HG02571 (cell line): ENCODE data around the gene HEATR3.
A peak's percentile ranks its signal among the peaks of the same experiment; 100 is the strongest.

Experiments used
- ATAC-seq: cut with Tn5 transposase; IDR thresholded peaks from one replicate; pipeline ENCODE4 v1.9.1; 2021; ENCODE audit warnings: mild to moderate bottlenecking, moderate library complexity; ENCODE audit not compliant: unreplicated experiment

Gene HEATR3

GRCh38 chr16:50152807-50153595 lies 87.2 kb downstream of the HEATR3 start, which contains the start of gene TENT4B:
Gene TENT4B, plus strand, starts transcription at chr16:50153306. Its CDS starts 316 bp downstream, at chr16:50153622.
- peak; percentile 72 for ATAC-seq

DNA sequence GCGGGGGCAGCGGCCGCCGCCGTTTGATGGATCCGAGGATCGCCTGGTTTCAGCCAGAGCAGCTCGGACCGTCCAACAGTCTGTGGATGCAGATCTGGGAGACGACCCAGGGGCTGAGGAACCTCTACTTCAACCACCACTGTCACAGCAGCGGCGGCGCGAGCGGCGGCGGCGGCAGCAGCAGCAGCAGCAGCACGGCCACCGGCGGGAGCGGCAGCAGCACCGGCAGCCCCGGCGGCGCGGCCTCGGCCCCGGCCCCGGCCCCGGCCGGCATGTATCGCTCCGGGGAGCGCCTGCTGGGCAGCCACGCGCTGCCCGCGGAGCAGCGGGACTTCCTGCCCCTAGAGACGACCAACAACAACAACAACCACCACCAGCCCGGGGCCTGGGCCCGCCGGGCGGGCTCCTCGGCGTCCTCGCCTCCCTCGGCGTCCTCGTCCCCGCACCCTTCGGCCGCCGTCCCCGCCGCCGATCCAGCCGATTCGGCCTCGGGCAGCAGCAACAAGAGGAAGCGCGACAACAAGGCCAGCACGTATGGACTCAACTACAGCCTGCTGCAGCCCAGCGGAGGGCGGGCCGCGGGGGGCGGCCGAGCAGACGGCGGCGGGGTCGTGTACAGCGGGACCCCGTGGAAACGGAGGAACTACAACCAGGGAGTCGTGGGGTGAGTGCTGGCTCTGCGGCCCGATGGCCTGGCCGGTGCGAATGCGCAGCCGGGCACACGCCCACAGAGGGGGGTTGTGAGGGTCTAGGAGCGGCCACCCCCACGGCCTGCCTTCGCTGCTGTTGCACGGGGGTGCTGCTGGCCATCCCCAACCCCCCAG lies 88.0 kb downstream of the HEATR3 start:
- no peak for ATAC-seq

- no peak for ATAC-seq
Observed at GRCh38 chr16:50154420-50154950, 88.7 kb downstream of the HEATR3 start.

DNA sequence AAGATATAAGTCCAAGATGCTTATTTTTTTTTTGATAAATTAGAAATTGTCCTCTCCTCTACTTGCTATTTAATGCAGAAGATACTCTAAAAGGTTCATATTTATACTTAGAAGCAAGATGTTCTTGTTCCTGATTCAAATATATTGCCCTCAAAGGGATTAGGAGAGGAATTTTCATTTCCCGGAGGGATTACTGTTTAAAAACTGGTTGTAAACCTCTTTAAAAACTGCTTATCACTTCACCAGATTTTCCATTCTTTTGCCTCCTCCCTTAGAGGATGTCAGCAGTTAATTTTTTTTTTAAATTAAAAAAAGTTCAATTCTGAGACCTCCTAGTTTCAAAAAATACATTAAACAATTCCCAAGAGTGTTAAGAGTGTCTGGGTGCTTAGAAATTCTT lies 90.2 kb downstream of the HEATR3 start:
- no peak for ATAC-seq
